Stomach (tissue), 4 donors: ENCODE data around the gene BID.

Source experiments
- EP300 ChIP-seq: sonication (generic); formaldehyde crosslinking; IDR thresholded peaks from one replicate; pipeline ENCODE4 v1.6.1; 2017; ENCODE audit warnings: antibody characterized with exemption
- POLR2A ChIP-seq, 4 donors: fragments of 450-650 bp; IDR thresholded peaks; one replicate each; pipeline ENCODE4 v1.6.1; 2016; ENCODE audit warnings: antibody characterized with exemption in 4 of 4, control low read depth in 2 of 4, mild to moderate bottlenecking in 1 of 4, moderate library complexity in 1 of 4
- POLR2AphosphoS5 ChIP-seq, 3 donors: sonication (generic); formaldehyde crosslinking; IDR thresholded peaks; one replicate each; pipeline ENCODE4 v1.6.1; 2016; ENCODE audit warnings: antibody characterized with exemption in 3 of 3
- TF ChIP-seq, protein P1 (sequence below), 7 experiments: fragments of 450-650 bp in 4 of 7; fragments of 200-600 bp in 3 of 7; sonication (generic) in 3 of 7; IDR thresholded peaks; one replicate each; pipeline ENCODE4 v1.5.1; 2016 to 2019; ENCODE audit warnings: antibody characterized with exemption in 7 of 7, control low read depth in 2 of 7, mild to moderate bottlenecking in 1 of 7

DNA sequence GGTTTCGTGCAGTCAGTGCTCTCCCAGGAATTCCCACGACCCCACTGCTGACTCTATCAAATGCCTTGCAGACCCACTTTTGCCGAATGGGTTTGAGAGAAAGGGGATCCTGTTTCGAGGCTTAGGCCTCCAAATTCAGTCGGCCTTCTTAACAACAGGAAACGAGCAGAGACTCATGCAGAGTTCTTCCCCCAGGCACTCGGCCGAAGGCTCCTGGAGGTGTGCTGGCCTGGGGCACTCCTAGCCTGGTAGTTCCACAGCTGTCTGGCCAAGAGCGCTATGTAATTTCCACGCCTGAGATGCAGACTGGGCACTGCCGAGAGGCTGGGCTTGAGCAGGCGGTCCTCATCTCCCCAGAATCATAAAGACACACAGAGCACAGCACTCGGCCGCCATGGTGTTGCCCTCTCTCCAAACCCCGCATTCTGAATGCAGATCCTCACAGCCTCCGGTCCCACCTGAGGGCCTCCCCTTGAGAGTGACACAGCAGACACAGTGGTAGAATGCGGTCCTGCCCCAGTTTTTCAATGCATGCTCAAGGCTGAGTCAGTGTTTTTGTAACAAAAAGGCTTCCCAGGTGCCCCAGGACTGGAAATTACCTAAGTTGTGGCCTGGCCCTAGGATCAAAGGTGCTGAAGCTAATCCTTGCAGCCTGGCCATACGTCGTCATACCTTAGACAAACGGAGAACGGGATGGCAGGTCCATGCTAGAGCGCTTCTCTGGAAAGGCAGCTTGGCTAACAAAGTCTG is 30.2 kb upstream of the BID start:
- TF ChIP-seq, protein P1, sequence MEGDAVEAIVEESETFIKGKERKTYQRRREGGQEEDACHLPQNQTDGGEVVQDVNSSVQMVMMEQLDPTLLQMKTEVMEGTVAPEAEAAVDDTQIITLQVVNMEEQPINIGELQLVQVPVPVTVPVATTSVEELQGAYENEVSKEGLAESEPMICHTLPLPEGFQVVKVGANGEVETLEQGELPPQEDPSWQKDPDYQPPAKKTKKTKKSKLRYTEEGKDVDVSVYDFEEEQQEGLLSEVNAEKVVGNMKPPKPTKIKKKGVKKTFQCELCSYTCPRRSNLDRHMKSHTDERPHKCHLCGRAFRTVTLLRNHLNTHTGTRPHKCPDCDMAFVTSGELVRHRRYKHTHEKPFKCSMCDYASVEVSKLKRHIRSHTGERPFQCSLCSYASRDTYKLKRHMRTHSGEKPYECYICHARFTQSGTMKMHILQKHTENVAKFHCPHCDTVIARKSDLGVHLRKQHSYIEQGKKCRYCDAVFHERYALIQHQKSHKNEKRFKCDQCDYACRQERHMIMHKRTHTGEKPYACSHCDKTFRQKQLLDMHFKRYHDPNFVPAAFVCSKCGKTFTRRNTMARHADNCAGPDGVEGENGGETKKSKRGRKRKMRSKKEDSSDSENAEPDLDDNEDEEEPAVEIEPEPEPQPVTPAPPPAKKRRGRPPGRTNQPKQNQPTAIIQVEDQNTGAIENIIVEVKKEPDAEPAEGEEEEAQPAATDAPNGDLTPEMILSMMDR (IDR thresholded peaks at IDR 0.05) = no peak
- TF ChIP-seq POLR2A (IDR thresholded peaks at IDR 0.05) (no peak), EP300 (no peak), POLR2AphosphoS5 (IDR thresholded peaks at IDR 0.05) (no peak)
